ENCODE data around the gene IFI44. TPM values are rescaled to one million over a fixed set of nuclear protein-coding genes. Genes with fewer than 3 reads are reported as not detected.

Gene IFI44
- total and polyA plus RNA-seq, 10 of the 15 experiments (the other 5 are each of a cell fraction or from before 2014, with no cell fraction given) = 37.7 to 272 (median 90.9) TPM

- no peaks in the 10 kb centered on the region for H3K36me3 ChIP-seq (ENCODE audit: control insufficient read depth in 2 of 2, insufficient read depth in 2 of 2, low read length in 1 of 2)
- H3K9ac ChIP-seq (ENCODE audit: control insufficient read depth, insufficient read depth, low read length) = no peak overlapping the region
- FAIRE-seq (no peak), ATAC-seq (no peak), DNase-seq (ENCODE audit: low read depth, low spot score) (no peak)
- ChIA-PET POLR2A (no interaction called here), RAD21 (ENCODE audit: unreplicated experiment) (no interaction called here), SMC1A (ENCODE audit: uncharacterized antibody, unreplicated experiment) (no interaction called here), CTCF (no interaction called here)
- in situ Hi-C loops (cut with MboI) = no loop called here
- BruUV-seq (replicated peaks) = no TSS peak
- no peak overlapping the region for H3K4me2 ChIP-seq (ENCODE audit: control insufficient read depth, insufficient read depth)
- H4K20me1 ChIP-seq (ENCODE audit: control insufficient read depth, insufficient read depth) = no peaks in the 10 kb centered on the region
- 0% methylated on average over 2 of the region's 2 CpGs for WGBS (ENCODE audit: insufficient coverage, insufficient replicate concordance, low lambda C conversion rate, missing lambda C conversion rate)
- no peak overlapping the region for H2AFZ ChIP-seq (ENCODE audit: control insufficient read depth, low read depth, low read length)
- no peak overlapping the region for H3K4me3 ChIP-seq
- TF ChIP-seq BRCA1 (IDR thresholded peaks at IDR 0.05; ENCODE audit: low read depth, low read length) (no peak), PAX5 (IDR thresholded peaks at IDR 0.05; ENCODE audit: borderline replicate concordance, low read depth, low read length) (no peak), PKNOX1 (IDR thresholded peaks at IDR 0.05) (no peak), ZNF217 (IDR thresholded peaks at IDR 0.05) (no peak), CREM (IDR thresholded peaks at IDR 0.05; ENCODE audit: low read depth) (no peak), POLR2AphosphoS2 (IDR thresholded peaks at IDR 0.05; ENCODE audit: low read depth, low read length) (no peak), KLF5 (IDR thresholded peaks at IDR 0.05; ENCODE audit: partially characterized antibody) (no peak), IKZF2 (IDR thresholded peaks at IDR 0.05) (no peak), ATF7 (IDR thresholded peaks at IDR 0.05; ENCODE audit: low read depth) (no peak), RAD51 (IDR thresholded peaks at IDR 0.05) (no peak), TARDBP (IDR thresholded peaks at IDR 0.05; ENCODE audit: borderline replicate concordance) (no peak), BHLHE40 (IDR thresholded peaks at IDR 0.05; ENCODE audit: borderline replicate concordance in 1 of 2, low read depth in 2 of 2, low read length in 1 of 2) (no peak), NR2C1 (IDR thresholded peaks at IDR 0.05) (no peak), CUX1 (IDR thresholded peaks at IDR 0.05; ENCODE audit: insufficient replicate concordance, low read depth, low read length) (no peak), STAT3 (IDR thresholded peaks at IDR 0.05; ENCODE audit: low read depth, low read length) (no peak), KDM1A (IDR thresholded peaks at IDR 0.05; ENCODE audit: borderline replicate concordance) (no peak), POU2F2 (IDR thresholded peaks at IDR 0.05; ENCODE audit: borderline replicate concordance, low read depth, low read length) (no peak), YY1 (IDR thresholded peaks at IDR 0.05; ENCODE audit: low read depth, low read length) (no peak)
- intact Hi-C loops (cut with micrococcal nuclease; ENCODE audit: unreplicated experiment) = no loop called here
- H3K79me2 ChIP-seq (ENCODE audit: control insufficient read depth, insufficient read depth, low read length) = no peaks in the 10 kb centered on the region
- H3K4me1 ChIP-seq (ENCODE audit: control insufficient read depth, insufficient read depth, low read length) = no peaks in the 10 kb centered on the region
- no peaks in the 10 kb centered on the region for H3K27me3 ChIP-seq (replicated peaks in 1 of 2; ENCODE audit: control insufficient read depth in 2 of 2, insufficient read depth in 2 of 2, low read length in 1 of 2)
- H3K27ac ChIP-seq (ENCODE audit: control insufficient read depth, insufficient read depth) = no peak overlapping the region
- no peaks in the 10 kb centered on the region for H3K9me3 ChIP-seq (replicated peaks; ENCODE audit: control insufficient read depth, insufficient read depth, low read length)
Observed at GRCh38 chr1:78702426-78702825, 52.8 kb downstream of the IFI44 start.
